Kidney tubule cell (primary cell): Measurements from ENCODE around the gene DNASE1L3.
A peak's percentile ranks its signal among the peaks of the same experiment; 100 is the strongest.
"Not testable (repeated sequence)": the region's sequence is repeated elsewhere in the genome, so short reads cannot be mapped to it uniquely, and the experiment has no call there.

Source experiments
- DNase-seq: peaks from one replicate; pipeline ENCODE4 v3.0.0-alpha.2; 2018; ENCODE audit warnings: low spot score

DNASE1L3 gene

GRCh38 chr3:58235970-58236369, 25.2 kb upstream of the DNASE1L3 start:
- DNase-seq: no peak

GRCh38 chr3:58234516-58234931, 23.8 kb upstream of the DNASE1L3 start:
- peak; percentile 53 for DNase-seq

- DNase-seq: no peak
These were observed 20.9 kb upstream of the DNASE1L3 start for GRCh38 chr3:58231666-58232065.

- no peak for DNase-seq
These were observed 20.2 kb upstream of the DNASE1L3 start for GRCh38 chr3:58230876-58231552.

- DNase-seq: not testable (repeated sequence)
These were observed 17.2 kb upstream of the DNASE1L3 start for GRCh38 chr3:58227933-58228332.

GRCh38 chr3:58223855-58224254, 13.1 kb upstream of the DNASE1L3 start:
- no peak for DNase-seq

- peak; percentile 74 for DNase-seq
These were observed 11.5 kb upstream of the DNASE1L3 start for GRCh38 chr3:58222161-58222724.

GRCh38 chr3:58218904-58219303, 8.1 kb upstream of the DNASE1L3 start:
- no peak for DNase-seq

- peak; percentile 77 for DNase-seq
These were observed 6.5 kb upstream of the DNASE1L3 start for GRCh38 chr3:58217209-58217811.

GRCh38 chr3:58216496-58217195, 5.9 kb upstream of the DNASE1L3 start:
- no peak for DNase-seq

- DNase-seq: no peak
These were observed 4.7 kb upstream of the DNASE1L3 start for GRCh38 chr3:58215317-58216025.

GRCh38 chr3:58214484-58215316, 3.9 kb upstream of the DNASE1L3 start:
- DNase-seq: peak; percentile 39

- no peak for DNase-seq
These were observed 839 bp downstream of the DNASE1L3 start for GRCh38 chr3:58209933-58210332.

- no peak for DNase-seq
These were observed 2.8 kb downstream of the DNASE1L3 start for GRCh38 chr3:58207954-58208353.

GRCh38 chr3:58206406-58207011, 4.3 kb downstream of the DNASE1L3 start:
- DNase-seq: peak; percentile 57

GRCh38 chr3:58205981-58206380, 4.8 kb downstream of the DNASE1L3 start:
- no peak for DNase-seq

GRCh38 chr3:58204720-58205119, 6.1 kb downstream of the DNASE1L3 start:
- DNase-seq: no peak

- DNase-seq: no peak
These were observed 7.2 kb downstream of the DNASE1L3 start for GRCh38 chr3:58203541-58203940.

GRCh38 chr3:58202917-58203360, 7.8 kb downstream of the DNASE1L3 start:
- no peak for DNase-seq

GRCh38 chr3:58201451-58201850, 9.3 kb downstream of the DNASE1L3 start:
- DNase-seq: not testable (repeated sequence)

- no peak for DNase-seq
These were observed 9.9 kb downstream of the DNASE1L3 start for GRCh38 chr3:58200846-58201355.
